ENCODE measurements around the gene ANGEL2.

GRCh38 chr1:212982430-212983152 lies 33.1 kb downstream of the ANGEL2 start:
- TF ChIP-seq CTCF (conservative IDR thresholded peaks at IDR 0.05) (no peak), ZFX (IDR thresholded peaks at IDR 0.05) (no peak)

All from C4-2B (cell line).